Measurements from ENCODE around the gene FBXO42. TPM values are rescaled to one million over a fixed set of nuclear protein-coding genes. Genes with fewer than 3 reads are reported as not detected.

Gene FBXO42
- polyA plus RNA-seq, 3 donors = 11.6 to 18.4 (median 16.9) TPM

- TF ChIP-seq CTCF (IDR thresholded peaks at IDR 0.05) = no peak
- Histone ChIP-seq H3K27ac (ENCODE audit: low read depth in 1 of 2, low read length in 2 of 2) (no peak overlapping the region), H3K36me3 (replicated peaks in 1 of 2; ENCODE audit: control insufficient read depth in 1 of 2, insufficient read depth in 2 of 2, low read length in 2 of 2) (no peaks in the 10 kb centered on the region), H3K9me3 (replicated peaks in 1 of 2; ENCODE audit: control insufficient read depth in 1 of 2, insufficient read depth in 1 of 2, low read length in 2 of 2) (no peaks in the 10 kb centered on the region), H3K4me2 (replicated peaks; ENCODE audit: extremely low read depth, low read length, poor library complexity, severe bottlenecking) (no peak overlapping the region), H3K79me2 (ENCODE audit: insufficient read depth, low read length) (no peaks in the 10 kb centered on the region), H2AFZ (ENCODE audit: insufficient read depth, low read depth, low read length, poor library complexity, severe bottlenecking) (no peak overlapping the region), H3K4me1 (ENCODE audit: control insufficient read depth in 1 of 2, insufficient read depth in 2 of 2, low read length in 2 of 2) (no peaks in the 10 kb centered on the region), H3K9ac (ENCODE audit: insufficient read depth, low read length, poor library complexity, severe bottlenecking) (no peak overlapping the region), H3K27me3 (ENCODE audit: control insufficient read depth in 2 of 2, insufficient read depth in 2 of 2, low read length in 2 of 2) (no peaks in the 10 kb centered on the region), H3K4me3 (replicated peaks in 1 of 3; ENCODE audit: low read depth in 2 of 3, low read length in 3 of 3) (no peak overlapping the region), H4K20me1 (ENCODE audit: insufficient read depth, low read length) (no peaks in the 10 kb centered on the region)
- H3K9me3 Mint-ChIP-seq = no peaks in the 10 kb centered on the region
- peaks cover 0 to 6% (median 0%) of the 10 kb centered on the region in 3 donors for H3K27me3 Mint-ChIP-seq (ENCODE audit: low read depth in 3 of 3)
- H3K4me3 Mint-ChIP-seq = no peak overlapping the region
- peaks cover 1% of the 10 kb centered on the region for H3K4me1 Mint-ChIP-seq
- intact Hi-C loops (cut with micrococcal nuclease) = no loop called here
- H3K27ac Mint-ChIP-seq = peak overlapping the region in 2 of 7 donors; percentile 10 to 70
- H3K36me3 Mint-ChIP-seq = peaks cover 7 to 22% of the 10 kb centered on the region in 2 donors
- DNase-seq = no peak
- 91% methylated on average over 4 of the region's 4 CpGs for WGBS (ENCODE audit: insufficient coverage)
These were observed 152.6 kb downstream of the FBXO42 start for GRCh38 chr1:16199700-16200099.

GRCh38 chr1:16199157-16199501 is 153.2 kb downstream of the FBXO42 start:
- Mint-ChIP-seq H3K9me3 (peaks cover 0 to 2% (median 0%) of the 10 kb centered on the region in 7 donors), H3K4me1 (no peaks in the 10 kb centered on the region), H3K27me3 (ENCODE audit: low read depth in 3 of 3) (peaks cover 0 to 4% (median 1%) of the 10 kb centered on the region in 3 donors), H3K36me3 (peaks cover 7 to 19% of the 10 kb centered on the region in 2 donors), H3K4me3 (no peak overlapping the region), H3K27ac (peak overlapping the region in 2 of 7 donors; percentile 27 to 65)
- H3K27me3 ChIP-seq (ENCODE audit: control insufficient read depth in 2 of 2, insufficient read depth in 2 of 2, low read length in 2 of 2) = no peaks in the 10 kb centered on the region
- no peak overlapping the region for H3K9ac ChIP-seq (ENCODE audit: insufficient read depth, low read length, poor library complexity, severe bottlenecking)
- 33% methylated on average over 1 of the region's 1 CpG for WGBS (ENCODE audit: insufficient coverage)
- no peak overlapping the region for H2AFZ ChIP-seq (ENCODE audit: insufficient read depth, low read depth, low read length, poor library complexity, severe bottlenecking)
- no peaks in the 10 kb centered on the region for H3K36me3 ChIP-seq (replicated peaks in 1 of 2; ENCODE audit: control insufficient read depth in 1 of 2, insufficient read depth in 2 of 2, low read length in 2 of 2)
- H3K4me3 ChIP-seq (replicated peaks in 1 of 3; ENCODE audit: low read depth in 2 of 3, low read length in 3 of 3) = no peak overlapping the region
- no peak for DNase-seq
- no peaks in the 10 kb centered on the region for H3K9me3 ChIP-seq (replicated peaks in 1 of 2; ENCODE audit: control insufficient read depth in 1 of 2, insufficient read depth in 1 of 2, low read length in 2 of 2)
- H3K4me1 ChIP-seq (ENCODE audit: control insufficient read depth in 1 of 2, insufficient read depth in 2 of 2, low read length in 2 of 2) = no peaks in the 10 kb centered on the region
- H4K20me1 ChIP-seq (ENCODE audit: insufficient read depth, low read length) = no peaks in the 10 kb centered on the region
- no peak overlapping the region for H3K4me2 ChIP-seq (replicated peaks; ENCODE audit: extremely low read depth, low read length, poor library complexity, severe bottlenecking)
- H3K79me2 ChIP-seq (ENCODE audit: insufficient read depth, low read length) = no peaks in the 10 kb centered on the region
- intact Hi-C loops (cut with micrococcal nuclease) = no loop called here
- TF ChIP-seq CTCF (IDR thresholded peaks at IDR 0.05) = no peak
- H3K27ac ChIP-seq (ENCODE audit: low read depth in 1 of 2, low read length in 2 of 2) = no peak overlapping the region

All from CD14-positive monocyte (primary cell).